Measurements from ENCODE around the gene WDFY3.

DNA sequence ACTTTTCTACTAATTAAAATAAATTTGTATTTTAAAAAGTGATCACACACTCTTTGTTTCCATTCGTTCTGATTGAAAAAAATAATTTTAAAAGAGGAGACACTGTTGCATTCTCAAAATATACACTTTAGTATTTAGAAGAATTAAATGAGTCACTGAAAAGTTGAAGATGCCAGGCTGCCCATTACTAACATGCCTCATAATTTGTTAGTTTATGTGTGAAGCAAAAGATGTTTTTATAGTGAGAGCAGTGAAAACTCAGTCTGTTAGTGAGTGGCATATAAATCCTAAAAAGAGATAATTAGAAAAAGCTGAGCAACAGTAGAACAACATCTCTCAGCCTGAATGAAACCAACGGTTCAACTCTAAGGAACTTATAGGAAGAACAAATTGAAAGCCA is 240.1 kb downstream of the WDFY3 start:
- no peak for TF ChIP-seq POLR2A (IDR thresholded peaks at IDR 0.05)
- TF ChIP-seq, protein P1, sequence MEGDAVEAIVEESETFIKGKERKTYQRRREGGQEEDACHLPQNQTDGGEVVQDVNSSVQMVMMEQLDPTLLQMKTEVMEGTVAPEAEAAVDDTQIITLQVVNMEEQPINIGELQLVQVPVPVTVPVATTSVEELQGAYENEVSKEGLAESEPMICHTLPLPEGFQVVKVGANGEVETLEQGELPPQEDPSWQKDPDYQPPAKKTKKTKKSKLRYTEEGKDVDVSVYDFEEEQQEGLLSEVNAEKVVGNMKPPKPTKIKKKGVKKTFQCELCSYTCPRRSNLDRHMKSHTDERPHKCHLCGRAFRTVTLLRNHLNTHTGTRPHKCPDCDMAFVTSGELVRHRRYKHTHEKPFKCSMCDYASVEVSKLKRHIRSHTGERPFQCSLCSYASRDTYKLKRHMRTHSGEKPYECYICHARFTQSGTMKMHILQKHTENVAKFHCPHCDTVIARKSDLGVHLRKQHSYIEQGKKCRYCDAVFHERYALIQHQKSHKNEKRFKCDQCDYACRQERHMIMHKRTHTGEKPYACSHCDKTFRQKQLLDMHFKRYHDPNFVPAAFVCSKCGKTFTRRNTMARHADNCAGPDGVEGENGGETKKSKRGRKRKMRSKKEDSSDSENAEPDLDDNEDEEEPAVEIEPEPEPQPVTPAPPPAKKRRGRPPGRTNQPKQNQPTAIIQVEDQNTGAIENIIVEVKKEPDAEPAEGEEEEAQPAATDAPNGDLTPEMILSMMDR (IDR thresholded peaks at IDR 0.05): no peak

Measured in testis (tissue), 2 donors.